HepG2 (cell line): ENCODE measurements around the gene CARD8. TPM values are rescaled to one million over a fixed set of nuclear protein-coding genes. Genes with fewer than 3 reads are reported as not detected.

Experiments used
- ATF6 ChIP-seq: sonication (generic); formaldehyde crosslinking; conservative IDR thresholded peaks from 2 replicates; pipeline ENCODE4 v1.4.0; 2020; ENCODE audit warnings: missing genetic modification reagents
- CREBL2 ChIP-seq: sonication (generic); formaldehyde crosslinking; IDR thresholded peaks from 2 replicates; pipeline ENCODE4 v1.8.1; 2023; ENCODE audit warnings: missing genetic modification reagents, mild to moderate bottlenecking, borderline replicate concordance
- EEA1 ChIP-seq: sonication (generic); formaldehyde crosslinking; IDR thresholded peaks from 2 replicates; pipeline ENCODE4 v1.5.1; 2020; ENCODE audit warnings: mild to moderate bottlenecking, missing genetic modification reagents, borderline replicate concordance
- ELK4 ChIP-seq: sonication (generic); formaldehyde crosslinking; IDR thresholded peaks from 2 replicates; pipeline ENCODE4 v1.9.0; 2021; ENCODE audit warnings: missing genetic modification reagents, borderline replicate concordance
- GMEB2 ChIP-seq: IDR thresholded peaks from 2 replicates; pipeline ENCODE4 v1.6.1; 2016; ENCODE audit warnings: missing biosample characterization, missing genetic modification reagents, low read depth
- GTF3A ChIP-seq: sonication (generic); formaldehyde crosslinking; conservative IDR thresholded peaks from 2 replicates; pipeline ENCODE4 v1.4.0; 2020; ENCODE audit warnings: mild to moderate bottlenecking, missing genetic modification reagents
- KDM3A ChIP-seq: IDR thresholded peaks from 2 replicates; pipeline ENCODE4 v1.6.1; 2018; ENCODE audit warnings: low read depth, missing compliant biosample characterization
- MATR3 ChIP-seq: sonication (generic); formaldehyde crosslinking; IDR thresholded peaks from 2 replicates; pipeline ENCODE4 v1.4.0; 2020; ENCODE audit warnings: missing genetic modification reagents
- MBNL3 ChIP-seq: fragments of 250-450 bp; sonication (Bioruptor Pico); conservative IDR thresholded peaks from 2 replicates; pipeline ENCODE4 v1.8.0; 2022; ENCODE audit warnings: mild to moderate bottlenecking, inconsistent platforms
- NFKB2 ChIP-seq: sonication (generic); formaldehyde crosslinking; IDR thresholded peaks from 2 replicates; pipeline ENCODE4 v1.4.0; 2020; ENCODE audit warnings: missing genetic modification reagents, borderline replicate concordance
- RAD21 ChIP-seq: fragments of 450-650 bp; formaldehyde crosslinking; IDR thresholded peaks from 2 replicates; pipeline ENCODE4 v1.5.0; 2020; ENCODE audit warnings: mild to moderate bottlenecking
- RFX3 ChIP-seq: IDR thresholded peaks from 2 replicates; pipeline ENCODE4 v1.6.1; 2016; ENCODE audit warnings: missing biosample characterization, missing genetic modification reagents
- TBX2 ChIP-seq: sonication (generic); formaldehyde crosslinking; IDR thresholded peaks from 2 replicates; pipeline ENCODE4 v1.5.0; 2020; ENCODE audit warnings: missing genetic modification reagents, mild to moderate bottlenecking, borderline replicate concordance
- THAP11 ChIP-seq: IDR thresholded peaks from 2 replicates; pipeline ENCODE4 v1.6.1; 2016; ENCODE audit warnings: missing biosample characterization, missing genetic modification reagents
- U2AF1 ChIP-seq: fragments of 200-400 bp; formaldehyde crosslinking; optimal IDR thresholded peaks from 2 replicates; pipeline ENCODE3; 2017; ENCODE audit warnings: mild to moderate bottlenecking, low read depth, low read length
- ZBTB7B ChIP-seq: sonication (generic); formaldehyde crosslinking; IDR thresholded peaks from 2 replicates; pipeline ENCODE4 v1.4.0; 2020; ENCODE audit warnings: missing genetic modification reagents
- ZNF350 ChIP-seq: sonication (generic); formaldehyde crosslinking; IDR thresholded peaks from 2 replicates; pipeline ENCODE4 v1.4.0; 2020; ENCODE audit warnings: mild to moderate bottlenecking, low read depth, missing genetic modification reagents, borderline replicate concordance
- ZNF501 ChIP-seq: sonication (generic); formaldehyde crosslinking; IDR thresholded peaks from 2 replicates; pipeline ENCODE4 v1.5.1; 2020; ENCODE audit warnings: mild to moderate bottlenecking, moderate library complexity, missing genetic modification reagents
- ZNF510 ChIP-seq: sonication (generic); formaldehyde crosslinking; IDR thresholded peaks from 2 replicates; pipeline ENCODE4 v1.4.0; 2020; ENCODE audit warnings: low read depth, mild to moderate bottlenecking, missing genetic modification reagents
- ZNF562 ChIP-seq: sonication (generic); formaldehyde crosslinking; IDR thresholded peaks from 2 replicates; pipeline ENCODE4 v1.8.0; 2022; ENCODE audit warnings: missing genetic modification reagents, borderline replicate concordance
- ZNF576 ChIP-seq: sonication (generic); formaldehyde crosslinking; IDR thresholded peaks from 2 replicates; pipeline ENCODE4 v1.4.0; 2020; ENCODE audit warnings: mild to moderate bottlenecking, missing genetic modification reagents
- ZNF615 ChIP-seq: sonication (generic); formaldehyde crosslinking; IDR thresholded peaks from 2 replicates; pipeline ENCODE4 v1.5.0; 2020; ENCODE audit warnings: mild to moderate bottlenecking, missing genetic modification reagents, borderline replicate concordance
- ZNF761 ChIP-seq: sonication (generic); formaldehyde crosslinking; conservative IDR thresholded peaks from 2 replicates; pipeline ENCODE4 v1.4.0; 2020; ENCODE audit warnings: mild to moderate bottlenecking, missing genetic modification reagents
- ZNF788 ChIP-seq: sonication (generic); formaldehyde crosslinking; IDR thresholded peaks from 2 replicates; pipeline ENCODE4 v1.5.0; 2020; ENCODE audit warnings: mild to moderate bottlenecking, missing genetic modification reagents, borderline replicate concordance
- ZNF790 ChIP-seq: sonication (generic); formaldehyde crosslinking; IDR thresholded peaks from 2 replicates; pipeline ENCODE4 v1.8.0; 2022; ENCODE audit warnings: missing genetic modification reagents, mild to moderate bottlenecking, borderline replicate concordance
- ZSCAN9 ChIP-seq: IDR thresholded peaks from 2 replicates; pipeline ENCODE4 v1.6.1; 2016; ENCODE audit warnings: borderline replicate concordance
- polyA plus RNA-seq, 8 experiments: library from polyadenylated mRNA; depleted of rRNA in 3 of 8; stranded (reverse) in 7 of 8; unstranded in 1 of 8; fragments of >200 nt; fragmentation: Illumina TruSeq in 4 of 8; extraction: Trizol in 4 of 8; gene quantifications; 2 replicates each; pipeline versions ENCODE4 v1.2.1 to v1.2.3, GENCODE V29; 2011 to 2016; ENCODE audit warnings: low read depth in 4 of 8, missing spikeins in 1 of 8, mixed read lengths in 1 of 8; ENCODE audit not compliant: insufficient read depth in 1 of 8
- total RNA-seq, 5 experiments: library from RNA; depleted of rRNA; stranded (reverse); fragments of >200 nt; fragmentation: Illumina TruSeq; extraction: Trizol; gene quantifications; 2 replicates each; pipeline ENCODE4 v1.2.3, GENCODE V29; 2016; ENCODE audit warnings: low read depth in 1 of 5

The CARD8 gene
- total and polyA plus RNA-seq, 2 of the 13 experiments (the other 11 are each of a cell fraction or from before 2014, with no cell fraction given) = 15.0 to 19.2 TPM

GRCh38 chr19:48290771-48291488, 35.2 kb upstream of the CARD8 start (continued):
- no peak for TF ChIP-seq ZNF790
- TF ChIP-seq TBX2 (CRISPR knock-in tag) = no peak
- TF ChIP-seq ZBTB7B = 0 out of 2 replicates have a peak, but pooled peaks have one; percentile 67
- no peak for TF ChIP-seq CREBL2
- no peak for TF ChIP-seq EEA1
- no peak for TF ChIP-seq GTF3A (CRISPR knock-in tag)
- TF ChIP-seq ELK4 = no peak
- no peak for TF ChIP-seq MBNL3 (CRISPR knock-in tag)
- TF ChIP-seq KDM3A (CRISPR knock-in tag) = 0 out of 2 replicates have a peak, but pooled peaks have one; percentile 62
- peak; percentile 73 for TF ChIP-seq RAD21
- no peak for TF ChIP-seq ZNF576 (CRISPR knock-in tag)
- TF ChIP-seq ZNF562 (CRISPR knock-in tag) = no peak
- no peak for TF ChIP-seq ZNF510 (CRISPR knock-in tag)
- no peak for TF ChIP-seq ZNF615 (CRISPR knock-in tag)
- TF ChIP-seq MATR3 (CRISPR knock-in tag) = no peak
- TF ChIP-seq ZNF501 = peak; percentile 77
- TF ChIP-seq ZSCAN9 (CRISPR knock-in tag) = 0 out of 2 replicates have a peak, but pooled peaks have one; percentile 22
- TF ChIP-seq ZNF761 (CRISPR knock-in tag) = no peak
- TF ChIP-seq ZNF788 (CRISPR knock-in tag) = peak; percentile 61
- no peak for TF ChIP-seq NFKB2 (CRISPR knock-in tag)
- TF ChIP-seq U2AF1 = no peak
- no peak; the same call in 1 of the 2 replicates for TF ChIP-seq ZNF350 (CRISPR knock-in tag)
- TF ChIP-seq ATF6 (CRISPR knock-in tag) = no peak
- TF ChIP-seq RFX3 (CRISPR knock-in tag) = no peak
- TF ChIP-seq GMEB2 (CRISPR knock-in tag) = no peak
- TF ChIP-seq THAP11 (CRISPR knock-in tag) = no peak
